Endothelial cell of coronary artery (primary cell): ENCODE results near the gene RANBP1. TPM values are rescaled to one million over a fixed set of nuclear protein-coding genes. Genes with fewer than 3 reads are reported as not detected.

Source experiments
- total RNA-seq: library from RNA; depleted of rRNA; stranded (reverse); fragments of >200 nt; gene quantifications from 2 replicates; pipeline ENCODE4 v1.2.3, GENCODE V29; 2014

Gene RANBP1
- 162 and 252 TPM in 2 replicates for total RNA-seq

DNA sequence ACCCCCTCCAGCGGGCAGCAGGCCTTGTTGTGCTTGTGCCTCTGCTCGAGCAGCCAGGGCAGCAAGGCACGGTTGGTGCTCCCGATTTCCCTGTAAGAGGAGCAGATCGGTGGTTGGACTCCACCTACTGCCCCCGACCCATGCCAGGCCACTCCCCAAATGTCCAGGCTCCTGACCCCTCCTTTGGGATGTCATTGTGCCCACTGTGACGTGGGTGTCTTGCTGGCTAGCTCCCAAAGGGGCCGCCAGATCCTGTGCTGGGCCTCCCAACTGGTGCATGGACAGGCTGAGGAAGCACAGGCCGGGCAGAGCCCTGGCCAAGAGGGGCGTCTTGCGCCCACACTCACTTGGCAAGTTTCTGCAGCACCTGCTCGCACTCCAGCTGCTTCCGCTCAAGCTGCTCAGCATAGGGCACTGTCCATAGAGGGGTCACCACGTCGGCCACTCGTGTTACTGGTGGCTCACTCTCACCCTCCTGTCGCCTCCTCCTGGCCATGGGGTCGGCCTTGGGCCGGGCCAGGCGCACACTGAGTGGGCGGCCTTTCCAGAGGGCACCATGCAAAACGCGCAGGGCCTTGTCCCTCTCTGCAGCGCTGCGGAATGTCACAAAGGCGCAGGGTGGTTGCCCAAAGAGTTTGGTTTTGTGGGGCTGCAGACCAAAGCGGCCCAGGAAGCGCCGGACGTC is at the start of gene RANBP1:
Gene RANBP1, plus strand, starts transcription at position 414 of the 685 bp plus-strand sequence. Its CDS starts 81 bp downstream, at position 495.

DNA sequence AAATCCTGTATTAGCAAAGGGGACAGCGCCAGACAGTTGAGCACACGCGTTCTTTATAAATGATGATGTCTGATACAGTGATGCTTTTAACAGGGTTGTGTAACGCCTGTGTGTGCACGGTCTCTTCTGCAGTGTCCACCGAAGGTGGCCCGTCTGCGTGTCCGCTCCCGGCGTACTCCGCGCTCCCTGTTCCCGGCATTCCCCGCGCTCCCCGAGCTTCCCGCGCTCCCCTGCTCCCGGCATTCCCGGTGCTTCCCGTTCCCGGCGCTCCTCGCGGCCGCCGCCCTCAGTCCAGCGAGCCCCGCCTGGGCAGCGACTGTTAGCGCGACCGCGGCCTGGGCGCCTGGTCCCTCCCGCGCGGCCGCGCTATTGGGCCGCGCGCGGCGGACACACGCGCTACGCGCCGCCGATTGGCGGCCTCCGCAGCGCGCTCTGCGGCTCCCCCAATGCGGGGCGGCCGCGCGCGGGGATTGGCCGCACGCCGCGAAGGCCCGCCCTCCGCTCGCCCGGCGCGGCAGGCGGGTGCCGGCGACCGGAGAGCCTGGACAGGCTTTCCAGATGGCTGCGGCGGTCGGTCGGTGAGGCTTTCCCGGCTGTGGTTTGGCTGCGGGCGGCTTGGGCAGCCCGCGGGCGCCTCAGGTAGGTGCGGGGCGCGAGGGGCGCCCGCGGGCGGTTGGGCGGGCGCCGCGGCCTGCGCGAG is 36.0 kb upstream of the RANBP1 start, which contains the start of gene DGCR8:
Gene DGCR8, plus strand, starts transcription at position 497 of the 700 bp plus-strand sequence. CDS start 5,723 bp downstream, outside the sequence.

DNA sequence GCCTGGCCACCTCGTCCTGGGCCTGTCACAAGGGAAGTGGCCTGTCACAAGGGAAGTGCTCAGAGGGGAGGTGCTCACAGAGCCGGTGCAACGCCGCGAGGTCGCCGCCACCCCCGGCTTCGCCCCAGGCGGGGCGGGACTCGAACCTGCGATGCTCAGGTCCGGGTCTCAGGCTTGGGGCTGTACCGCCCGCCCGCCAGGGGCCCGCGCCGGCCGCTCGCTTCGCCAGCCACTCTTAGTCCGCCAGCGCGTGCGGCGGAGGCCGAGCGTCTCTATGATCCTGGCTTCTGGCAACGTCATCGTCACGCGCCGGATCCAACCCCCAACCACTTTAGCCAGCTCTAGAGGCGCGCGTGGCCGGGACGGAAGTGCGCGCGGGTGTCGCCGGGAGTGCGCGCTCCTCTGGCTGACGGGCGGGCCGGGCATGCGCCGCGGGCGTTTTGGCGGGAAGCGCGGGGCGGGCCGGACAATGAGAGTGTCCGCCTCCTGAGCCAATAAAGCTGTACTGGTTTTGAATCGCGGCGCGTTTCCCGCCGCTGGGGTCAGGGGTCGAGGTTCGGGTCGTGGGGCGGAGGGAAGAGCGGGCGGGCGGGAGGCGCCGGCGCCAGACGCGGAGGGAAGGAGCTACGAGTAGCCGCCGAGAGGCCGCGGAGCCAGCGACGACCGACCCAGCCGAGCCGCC is 1.2 kb downstream of the RANBP1 start, which contains the start of gene TRMT2A:
Gene TRMT2A, minus strand, starts transcription at position 276 of the 682 bp plus-strand sequence. CDS start 320 bp downstream, outside the sequence.

DNA sequence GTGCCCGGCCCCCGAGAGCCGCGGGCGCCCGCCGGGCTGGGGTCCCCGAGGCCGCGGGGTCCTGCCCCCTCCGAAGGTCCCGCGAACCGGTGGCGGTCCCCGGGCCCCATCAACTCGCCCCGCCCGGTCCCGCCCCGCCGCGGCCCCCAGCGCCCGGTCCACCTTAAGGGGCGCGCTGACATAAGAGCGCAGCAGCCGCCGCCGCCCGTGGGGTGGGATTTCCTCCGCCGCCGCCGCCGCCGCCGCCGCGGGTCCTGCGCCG is 15.6 kb downstream of the RANBP1 start, which contains the start of gene ZDHHC8:
Gene ZDHHC8, plus strand, starts transcription at position 208 of the 262 bp plus-strand sequence. CDS start 144 bp downstream, outside the sequence.

DNA sequence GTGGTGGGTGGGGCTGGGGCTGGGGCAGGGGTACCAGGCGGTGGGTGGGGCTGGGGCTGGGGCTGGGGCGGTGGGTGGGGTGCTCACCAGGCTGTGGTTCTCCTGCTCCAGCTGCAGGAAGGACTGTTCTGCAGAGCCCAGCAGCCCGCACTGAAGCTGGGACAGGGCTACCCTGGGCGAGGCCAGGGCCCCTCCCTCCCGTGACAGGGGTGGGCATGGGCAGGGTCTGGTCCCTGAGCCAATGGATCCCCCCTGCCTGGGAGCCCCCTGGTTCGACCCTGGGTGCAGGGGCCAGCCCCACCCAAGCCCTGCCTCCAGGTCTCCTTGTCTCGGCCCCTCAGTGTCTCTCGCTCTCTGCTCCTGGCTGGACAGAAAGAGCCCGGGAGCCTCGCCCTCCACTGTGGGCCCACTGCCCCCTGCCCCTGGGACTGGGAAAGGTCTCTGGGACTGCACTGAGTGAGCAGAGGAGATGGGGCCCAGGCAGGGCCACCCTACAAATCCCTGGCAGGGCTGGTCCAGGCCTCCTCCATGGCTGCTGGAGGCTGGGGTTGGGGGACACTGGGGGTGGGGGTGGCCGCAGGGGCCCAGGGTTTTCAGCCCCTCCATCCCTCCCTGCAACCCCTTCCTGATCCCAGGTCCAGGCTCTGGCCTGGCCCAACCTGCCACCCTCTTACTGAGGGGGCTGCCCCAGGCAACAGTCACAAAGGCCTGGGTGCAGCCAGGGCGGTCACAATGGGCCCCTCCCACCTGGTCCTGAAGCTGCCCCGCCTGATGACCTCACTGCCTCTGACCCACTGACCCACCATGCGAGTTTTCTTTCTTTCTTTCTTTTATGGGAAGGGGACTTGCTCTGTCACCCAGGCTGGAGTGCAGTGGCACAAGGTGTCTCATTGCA is 34.7 kb downstream of the RANBP1 start, which contains the start of gene CCDC188:
Gene CCDC188, minus strand, starts transcription at position 675 of the 895 bp plus-strand sequence. Its CDS starts 69 bp downstream, at position 606.

Other genes starting within 250 kb of the RANBP1 start
- gene COMT, start 174.3 kb upstream of the RANBP1 start, total RNA-seq, result 215 and 296 TPM in 2 replicates
- gene TXNRD2, start 174.3 kb upstream of the RANBP1 start, total RNA-seq, result 43.5 and 156 TPM in 2 replicates
- 53.3 and 76.7 TPM in 2 replicates for gene ARVCF, start 99.3 kb upstream of the RANBP1 start, total RNA-seq
- gene TANGO2, start 95.0 kb upstream of the RANBP1 start, total RNA-seq, result 30.6 and 43.5 TPM in 2 replicates
- gene DGCR8, start 35.9 kb upstream of the RANBP1 start, total RNA-seq, result 35.3 and 39.2 TPM in 2 replicates
- 42.2 and 55.3 TPM in 2 replicates for gene TRMT2A, start 1.1 kb downstream of the RANBP1 start, total RNA-seq
- gene ZDHHC8, start 15.7 kb downstream of the RANBP1 start, total RNA-seq, result 6.6 and 16.0 TPM in 2 replicates
- gene CCDC188, start 35.0 kb downstream of the RANBP1 start, total RNA-seq, result 6.4 and 6.7 TPM in 2 replicates
- gene RTN4R, start 152.2 kb downstream of the RANBP1 start, total RNA-seq, result 0.19 and 0.54 TPM in 2 replicates
- 46.8 and 48.0 TPM in 2 replicates for gene DGCR6L, start 204.0 kb downstream of the RANBP1 start, total RNA-seq